NCI-H2196 (cell line): ENCODE measurements around the gene IRF3.

Source experiments
- DNase-seq: peaks from one replicate; lab custom pipeline; 2025; ENCODE audit not compliant: unreplicated experiment; lab: John Stamatoyannopoulos, UW

The IRF3 gene

GRCh38 chr19:49687566-49688316 lies 22.1 kb upstream of the IRF3 start:
- DNase-seq: no peak

DNA sequence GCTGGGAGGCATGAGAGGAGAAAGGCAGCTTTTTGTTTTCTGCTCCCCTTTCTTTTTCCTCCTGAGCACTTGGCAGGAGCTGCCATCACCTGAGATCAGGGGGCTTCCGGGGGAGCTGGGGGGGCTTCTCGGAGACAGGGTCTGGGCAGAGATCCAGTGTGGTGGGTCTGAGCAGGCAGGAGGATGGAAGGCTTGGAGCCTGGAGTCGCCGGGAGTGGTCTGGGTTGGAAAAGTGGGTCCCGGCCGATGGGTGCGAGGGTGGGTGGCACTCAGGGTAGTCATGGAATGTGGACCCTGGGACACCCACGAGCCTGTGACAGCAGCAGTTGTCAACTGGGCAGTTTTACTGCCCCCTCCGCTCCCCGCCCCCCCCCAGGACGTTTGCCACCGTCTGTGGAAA lies 21.5 kb upstream of the IRF3 start:
- no peak for DNase-seq

GRCh38 chr19:49686503-49687088 lies 20.9 kb upstream of the IRF3 start:
- no peak for DNase-seq

- no peak for DNase-seq
These were observed 20.2 kb upstream of the IRF3 start for GRCh38 chr19:49685845-49686332.

GRCh38 chr19:49684983-49685553 lies 19.4 kb upstream of the IRF3 start:
- DNase-seq: no peak

- DNase-seq: no peak
These were observed 18.8 kb upstream of the IRF3 start for GRCh38 chr19:49684251-49684982.

DNA sequence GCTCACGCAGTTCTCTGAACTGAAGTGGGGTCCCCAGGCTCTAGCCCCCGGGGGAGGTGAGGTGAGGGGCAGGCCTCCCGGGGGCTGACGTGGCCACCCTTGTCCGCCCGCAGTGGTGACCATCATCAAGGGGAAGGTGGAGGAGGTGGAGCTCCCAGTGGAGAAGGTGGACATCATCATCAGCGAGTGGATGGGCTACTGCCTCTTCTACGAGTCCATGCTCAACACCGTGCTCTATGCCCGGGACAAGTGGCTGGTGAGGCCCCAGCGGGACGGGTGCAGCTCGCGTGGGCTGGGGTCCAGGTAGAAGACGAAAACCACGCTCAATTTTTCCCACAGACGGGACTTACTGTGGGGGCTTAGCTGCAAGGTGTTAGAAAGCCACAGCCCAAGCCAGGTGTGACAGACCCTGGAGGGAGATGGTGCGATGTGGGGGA lies 18.2 kb upstream of the IRF3 start:
- no peak for DNase-seq

DNA sequence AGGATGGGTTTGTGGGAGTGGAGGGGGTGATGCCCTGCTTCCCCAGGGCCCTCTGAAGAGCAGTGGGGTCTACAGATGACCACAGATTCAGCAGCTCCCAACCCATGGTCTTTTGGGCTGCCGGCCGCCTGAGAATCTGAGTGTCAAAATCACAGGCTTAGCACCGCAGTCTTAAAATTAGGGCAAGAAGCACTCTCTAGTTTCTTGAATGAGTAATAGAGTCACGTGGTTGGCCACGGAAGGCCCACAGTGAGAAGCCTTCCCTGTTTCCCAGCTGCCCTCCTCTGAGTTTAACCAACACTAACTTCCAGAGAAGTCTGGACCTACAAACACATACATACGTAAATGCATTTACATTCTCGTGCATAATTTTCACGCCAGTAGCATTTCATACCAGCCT lies 16.6 kb upstream of the IRF3 start:
- DNase-seq: no peak

DNA sequence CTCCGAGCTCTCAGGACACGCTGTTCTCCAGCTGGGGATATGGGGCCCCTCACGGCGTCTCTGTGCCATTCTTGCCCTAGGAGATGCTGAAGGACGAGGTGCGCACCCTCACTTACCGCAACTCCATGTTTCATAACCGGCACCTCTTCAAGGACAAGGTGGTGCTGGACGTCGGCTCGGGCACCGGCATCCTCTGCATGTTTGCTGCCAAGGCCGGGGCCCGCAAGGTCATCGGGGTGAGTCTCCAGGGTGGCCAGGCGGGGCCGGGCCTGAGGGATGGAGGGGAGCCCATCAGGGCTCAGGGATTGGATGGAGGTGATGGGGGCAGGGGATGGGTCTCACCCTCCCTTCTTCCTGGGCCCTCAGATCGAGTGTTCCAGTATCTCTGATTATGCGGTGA lies 16.2 kb upstream of the IRF3 start:
- DNase-seq: no peak

- DNase-seq: peak; percentile 90
These were observed 15.0 kb upstream of the IRF3 start for GRCh38 chr19:49680421-49681351.

- no peak for DNase-seq
These were observed 14.2 kb upstream of the IRF3 start for GRCh38 chr19:49679771-49680413.

DNA sequence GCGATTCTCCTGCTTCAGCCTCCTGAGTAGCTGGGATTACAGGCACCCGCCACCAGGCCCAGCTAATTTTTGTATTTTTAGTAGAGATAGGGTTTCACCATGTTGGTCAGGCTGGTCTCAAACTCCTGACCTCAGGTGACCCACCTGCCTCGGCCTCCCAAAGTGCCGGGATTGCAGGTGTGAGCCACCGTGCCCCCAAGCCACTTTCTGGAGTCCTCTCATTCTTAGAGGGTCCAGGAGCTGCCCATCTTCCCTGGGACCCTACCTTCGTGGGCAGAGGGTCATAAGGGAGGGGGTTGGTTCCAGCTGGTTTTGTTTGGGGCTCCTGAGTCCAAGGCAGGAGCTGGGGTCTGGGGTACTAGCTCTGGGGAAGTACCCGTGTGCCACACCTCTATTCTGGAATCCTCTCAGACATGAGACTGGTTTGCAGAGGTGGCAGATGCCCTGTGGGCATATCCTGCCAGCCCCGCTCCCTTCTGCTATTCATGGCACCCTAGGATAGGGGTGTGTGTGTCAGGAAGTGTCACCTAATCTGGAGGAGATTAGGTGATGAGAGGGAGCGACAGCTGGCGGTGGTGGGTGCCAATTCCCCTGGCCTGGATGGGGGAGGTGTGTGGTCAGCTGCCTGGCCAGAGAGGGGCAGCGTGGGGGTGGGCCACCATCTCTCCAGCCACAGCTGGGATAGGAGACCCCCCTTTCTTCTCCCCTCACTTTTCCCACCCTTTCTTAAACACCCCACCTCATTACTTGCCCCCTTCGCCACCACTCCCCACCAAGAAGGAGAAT lies 13.5 kb upstream of the IRF3 start:
- peak; percentile 57 for DNase-seq

DNA sequence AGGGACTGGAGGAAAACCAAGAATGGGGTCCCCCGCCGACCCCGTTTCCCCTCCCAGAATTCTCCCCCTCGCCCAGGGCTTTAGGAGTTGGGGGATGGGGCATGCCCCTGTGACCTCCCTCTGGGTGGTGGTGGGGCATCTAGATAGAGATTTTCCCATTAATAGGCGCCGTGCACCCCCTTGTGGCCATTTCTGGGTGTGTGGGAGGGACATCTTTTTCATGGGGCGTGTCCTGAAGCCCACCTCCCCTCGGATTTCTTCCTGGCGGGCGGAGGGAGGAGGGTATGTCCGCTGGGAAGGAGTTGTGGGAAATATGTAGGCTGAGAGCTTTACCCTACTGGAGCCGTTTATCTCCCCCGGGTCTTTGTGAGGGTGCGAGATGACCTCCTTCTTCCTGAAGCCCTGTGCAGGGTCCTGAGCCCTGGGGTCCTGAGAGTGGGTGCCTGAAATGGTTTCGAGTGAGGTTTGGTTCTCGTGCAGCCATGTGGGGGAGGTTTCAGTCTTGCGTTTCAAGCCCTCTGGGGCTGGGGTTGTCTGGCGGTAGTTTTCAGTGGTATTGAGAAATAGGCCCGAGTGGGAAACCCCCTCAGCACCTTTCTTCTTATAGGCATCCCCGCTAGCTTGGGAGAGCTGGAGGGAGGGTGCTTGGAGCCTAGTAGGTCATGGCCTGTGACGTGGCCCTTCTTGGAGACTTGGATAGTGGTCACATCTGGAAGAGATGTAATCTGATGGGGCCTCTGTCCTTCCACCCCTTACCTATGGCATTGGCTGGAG lies 12.4 kb upstream of the IRF3 start:
- DNase-seq: peak; percentile 59

DNA sequence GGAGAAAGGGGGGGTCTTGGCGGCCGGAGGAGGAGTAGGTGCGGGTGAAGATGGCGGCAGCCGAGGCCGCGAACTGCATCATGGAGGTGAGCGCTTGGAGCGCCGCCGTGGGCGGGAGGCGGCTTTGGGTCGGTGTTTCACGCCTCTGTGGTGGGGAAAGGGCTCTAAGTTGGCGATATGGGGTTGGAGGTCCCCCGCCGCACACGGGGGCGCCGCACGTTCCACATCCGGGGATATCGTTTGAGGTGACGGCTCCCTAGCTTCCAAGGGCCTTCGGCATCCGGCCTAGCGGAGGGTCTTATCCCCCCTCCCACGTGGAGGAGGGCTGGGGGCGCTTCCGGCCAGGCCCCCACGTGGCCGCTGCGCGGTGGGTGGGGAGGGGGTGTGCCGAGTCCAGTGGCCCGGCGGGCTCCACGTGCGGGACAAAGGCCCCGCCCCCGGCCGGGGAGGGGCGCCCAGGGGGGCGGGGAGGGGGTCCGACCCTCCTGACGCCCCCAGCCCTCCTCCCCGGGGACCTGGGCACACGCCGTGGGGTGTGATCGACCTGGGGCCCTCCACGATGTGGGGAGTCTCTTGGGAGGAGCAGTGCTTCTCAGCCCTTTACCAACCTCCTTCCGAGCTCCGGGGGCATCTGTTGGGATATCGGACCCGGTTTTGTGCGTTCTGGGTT lies 11.7 kb upstream of the IRF3 start, which contains the start of gene PRMT1:
TSS of gene PRMT1 (plus strand) at position 41 of the 670 bp plus-strand sequence. CDS start at position 51, 10 bp downstream.
- peak; percentile 37 for DNase-seq

GRCh38 chr19:49676784-49677230 lies 11.2 kb upstream of the IRF3 start:
- DNase-seq: peak; percentile 99

DNA sequence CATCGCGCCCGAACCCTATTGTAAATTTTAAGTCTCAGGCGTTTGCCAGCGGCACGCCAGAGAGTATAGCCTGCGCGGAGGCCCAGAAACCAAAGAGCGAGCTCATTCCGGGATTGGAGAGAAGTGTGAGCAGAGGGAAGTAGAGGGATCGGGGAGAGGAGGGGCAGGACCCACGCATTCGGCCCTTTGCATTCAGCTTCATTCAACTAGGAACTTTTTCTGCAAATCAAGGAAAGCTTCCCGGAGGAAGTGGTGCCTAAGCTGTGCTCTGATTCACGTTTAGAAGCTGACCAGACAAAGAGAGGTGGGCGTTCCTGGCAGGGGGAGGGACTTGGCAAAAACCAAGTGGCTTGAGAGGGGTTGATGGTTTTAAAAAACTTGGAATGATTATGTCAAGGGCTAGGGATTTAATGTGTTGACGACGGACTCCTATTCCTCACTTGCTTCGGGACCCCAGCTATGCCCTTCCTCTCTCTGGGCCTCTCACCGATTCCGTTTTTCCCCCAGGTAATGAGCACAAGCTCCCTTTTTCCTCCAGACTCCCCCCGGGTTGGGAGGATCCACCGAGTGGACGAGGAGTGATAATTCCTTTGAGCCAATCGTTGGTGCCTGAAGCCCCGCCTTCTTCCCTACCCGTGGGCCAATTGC lies 10.6 kb upstream of the IRF3 start:
- DNase-seq: peak; percentile 87
